ENCODE measurements around the gene SUGCT. TPM values are rescaled to one million over a fixed set of nuclear protein-coding genes. Genes with fewer than 3 reads are reported as not detected.

SUGCT gene
- total and polyA plus RNA-seq, 2 of the 8 experiments (the other 6 are each of a cell fraction or from before 2014, with no cell fraction given) = 2.8 to 5.4 TPM

DNA sequence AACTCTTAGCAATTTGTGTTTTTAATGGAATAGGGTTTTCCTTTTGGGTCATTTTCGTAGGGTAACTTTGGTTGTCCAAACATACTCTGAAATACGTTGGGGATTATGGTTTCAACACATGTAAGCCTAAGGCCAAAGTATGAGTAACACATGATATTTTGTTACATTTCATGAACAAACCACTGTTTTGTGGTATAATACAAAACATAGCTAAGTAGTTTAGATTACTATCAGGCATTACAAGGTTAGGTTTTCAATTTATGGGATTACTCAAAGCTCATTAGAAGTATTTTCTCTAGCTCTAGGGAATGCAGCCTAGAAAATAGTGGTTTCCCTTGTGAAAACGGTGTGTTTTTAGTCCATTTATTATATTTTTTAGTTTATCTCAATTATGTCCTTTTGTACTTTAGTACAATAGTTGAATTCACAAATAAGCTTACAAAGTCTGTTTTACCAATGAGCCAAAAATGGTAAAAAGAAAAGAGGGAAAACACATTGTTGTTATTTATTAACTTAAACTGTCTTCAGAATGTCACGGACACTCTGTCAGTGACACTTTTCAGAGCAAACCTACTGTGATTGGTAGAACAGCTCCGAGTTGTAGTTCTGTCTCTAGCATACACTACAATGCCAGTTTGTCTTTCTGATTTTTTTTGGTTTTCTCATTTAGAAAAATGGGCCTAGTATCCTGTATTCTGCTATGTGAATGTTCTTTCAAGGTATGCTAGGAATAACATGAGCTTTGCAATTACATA, 473.7 kb downstream of the SUGCT start:
- H3K14ac ChIP-seq (ENCODE audit: insufficient read length) = no peak overlapping the region
- CTCF ChIA-PET (ENCODE audit: partially characterized antibody) = interaction anchor here (1.1 to 6.5 kb wide), 4 partner anchors 11 to 280 kb away, joined by 3 to 41 read pairs (median 6); no protein-coding TSS in a partner anchor
- no peaks in the 10 kb centered on the region; a peak in 1 of 7 replicates for H3K4me1 ChIP-seq (replicated peaks in 1 of 4; ENCODE audit: control insufficient read depth in 3 of 4, insufficient read depth in 4 of 4, low read length in 3 of 4)
- no peak overlapping the region for H2AFZ ChIP-seq (ENCODE audit: low read length)
- no peaks in the 10 kb centered on the region for H3K79me2 ChIP-seq (ENCODE audit: control insufficient read depth in 1 of 2, insufficient read depth in 2 of 2, low read length in 2 of 2)
- no peak overlapping the region for H3K27ac ChIP-seq (ENCODE audit: low read depth, low read length)
- H2BK120ac ChIP-seq (replicated peaks; ENCODE audit: low read depth, low read length) = no peak overlapping the region
- no peak for FAIRE-seq
- no peak overlapping the region for H2BK5ac ChIP-seq (ENCODE audit: low read depth, low read length)
- no peak overlapping the region for H2AK5ac ChIP-seq (ENCODE audit: low read depth, low read length)
- H3K36me3 ChIP-seq (ENCODE audit: control insufficient read depth in 2 of 4, insufficient read depth in 4 of 4, low read length in 3 of 4) = no peaks in the 10 kb centered on the region
- no peak overlapping the region for H3K23ac ChIP-seq (ENCODE audit: insufficient read length)
- H3K27me3 ChIP-seq (replicated peaks in 1 of 4; ENCODE audit: control insufficient read depth in 3 of 4, extremely low read depth in 1 of 4, insufficient read depth in 3 of 4, low read length in 3 of 4) = no peaks in the 10 kb centered on the region
- H3K4me3 ChIP-seq (ENCODE audit: extremely low read depth in 1 of 4, insufficient read depth in 2 of 4, low read depth in 3 of 4, low read length in 4 of 4) = no peak overlapping the region
- WGBS, 2 experiments (ENCODE audit: extremely low coverage in 1 of 2, insufficient coverage in 1 of 2, insufficient read length in 1 of 2, insufficient replicate concordance in 2 of 2, low coverage in 1 of 2, low lambda C conversion rate in 2 of 2, missing lambda C conversion rate in 1 of 2) = 92% methylated on average over 5 of the region's 5 CpGs; no CpG with 5 or more reads in 1 of the 2 experiments
- H2BK15ac ChIP-seq (ENCODE audit: low read length) = no peak overlapping the region
- no peak overlapping the region for H3K4ac ChIP-seq (replicated peaks; ENCODE audit: insufficient read length, low read depth, low read length)
- no peak overlapping the region for H2BK12ac ChIP-seq (ENCODE audit: low read depth, low read length)
- H3K79me1 ChIP-seq (ENCODE audit: low read depth, low read length) = no peaks in the 10 kb centered on the region
- H4K20me1 ChIP-seq (replicated peaks in 1 of 2; ENCODE audit: control insufficient read depth in 1 of 2, insufficient read depth in 2 of 2, low read length in 2 of 2) = no peaks in the 10 kb centered on the region
- no peak for DNase-seq (ENCODE audit: low read depth in 1 of 2, low spot score in 2 of 2)
- H3K9ac ChIP-seq (replicated peaks in 1 of 4; ENCODE audit: extremely low read depth in 1 of 4, low read depth in 3 of 4, low read length in 3 of 4) = no peak overlapping the region
- POLR2A ChIA-PET (ENCODE audit: partially characterized antibody) = interaction anchor here (0.6 kb wide), 1 partner anchor 17 kb away, joined by 3 read pairs; no protein-coding TSS in a partner anchor
- H3K56ac ChIP-seq (replicated peaks; ENCODE audit: insufficient read length, low read depth, low read length) = no peak overlapping the region
- no peak for TF ChIP-seq CBX8 (IDR thresholded peaks at IDR 0.05; ENCODE audit: borderline replicate concordance, low read depth, low read length)
- TF ChIP-seq YY1 (IDR thresholded peaks at IDR 0.05; ENCODE audit: low read depth, low read length) = no peak
- no peak for TF ChIP-seq TCF12 (IDR thresholded peaks at IDR 0.05; ENCODE audit: low read depth, low read length)
- TF ChIP-seq KDM1A (IDR thresholded peaks at IDR 0.05; ENCODE audit: borderline replicate concordance, low read length) = no peak
- TF ChIP-seq JUN (IDR thresholded peaks at IDR 0.05; ENCODE audit: low read depth, low read length) = no peak
- no peak for TF ChIP-seq BACH1 (IDR thresholded peaks at IDR 0.05; ENCODE audit: low read length)
- no peaks in the 10 kb centered on the region for H3K9me3 ChIP-seq (ENCODE audit: insufficient read depth in 2 of 2, low read depth in 1 of 2, low read length in 1 of 2)
- no peak overlapping the region for H4K91ac ChIP-seq (replicated peaks; ENCODE audit: insufficient read length, low read length)
- H2BK20ac ChIP-seq (ENCODE audit: low read length) = no peak overlapping the region
- no peak overlapping the region for H4K8ac ChIP-seq (ENCODE audit: extremely low read depth, insufficient read depth, low read length)
- no peak overlapping the region for H4K5ac ChIP-seq (ENCODE audit: insufficient read length, low read depth, low read length)
- H3K23me2 ChIP-seq (ENCODE audit: low read depth, low read length) = no peaks in the 10 kb centered on the region
- no peak overlapping the region for H3K4me2 ChIP-seq (ENCODE audit: insufficient read depth in 1 of 2, low read depth in 2 of 2, low read length in 2 of 2)
- H3K18ac ChIP-seq (ENCODE audit: extremely low read depth, low read length) = no peak overlapping the region
